ENCODE measurements around the gene TMCC3.

Gene TMCC3

GRCh38 chr12:94643606-94644005 is 6.8 kb downstream of the TMCC3 start:
- Histone ChIP-seq H3K27ac (ENCODE audit: low read length) (no peak overlapping the region), H3K36me3 (replicated peaks; ENCODE audit: insufficient read depth, low read length) (no peaks in the 10 kb centered on the region), H3K9me2 (replicated peaks; ENCODE audit: insufficient read depth, low read length) (no peaks in the 10 kb centered on the region), H3K4me2 (ENCODE audit: low read depth, low read length) (no peak overlapping the region), H3K79me2 (ENCODE audit: low read length) (peaks cover 69% of the 10 kb centered on the region), H3K4me3 (ENCODE audit: low read length) (no peak overlapping the region), H3K27me3 (replicated peaks; ENCODE audit: insufficient read depth, low read length) (no peaks in the 10 kb centered on the region), H4K20me1 (ENCODE audit: insufficient read depth, low read length) (no peaks in the 10 kb centered on the region), H3F3A (ENCODE audit: insufficient read depth, low read length) (peaks cover 24% of the 10 kb centered on the region), H3K4me1 (ENCODE audit: low read length) (peaks cover 58% of the 10 kb centered on the region), H3K9me3 (replicated peaks; ENCODE audit: insufficient read depth, low read length) (no peaks in the 10 kb centered on the region), H2AFZ (ENCODE audit: low read length) (no peak overlapping the region), H3K9ac (ENCODE audit: low read length) (no peak overlapping the region)
- DNase-seq: no peak
- no peak for TF ChIP-seq EZH2phosphoT487 (IDR thresholded peaks at IDR 0.05; ENCODE audit: low read length)
- TF ChIP-seq CTCF (IDR thresholded peaks at IDR 0.05; ENCODE audit: low read length): no peak
- TF ChIP-seq EZH2 (optimal IDR thresholded peaks at IDR 0.05; ENCODE audit: low read depth, low read length): no peak

- Histone ChIP-seq H3K4me2 (ENCODE audit: low read depth, low read length) (peak overlapping the region; percentile 24; the same call in 1 of the 2 replicates), H3K4me3 (ENCODE audit: low read length) (no peak overlapping the region), H3K79me2 (ENCODE audit: low read length) (peaks cover 68% of the 10 kb centered on the region), H4K20me1 (ENCODE audit: insufficient read depth, low read length) (no peaks in the 10 kb centered on the region), H3K27ac (ENCODE audit: low read length) (peak overlapping the region; percentile 83; the same call in 1 of the 2 replicates), H3K4me1 (ENCODE audit: low read length) (peaks cover 56% of the 10 kb centered on the region), H3F3A (ENCODE audit: insufficient read depth, low read length) (peaks cover 28% of the 10 kb centered on the region), H3K9me3 (replicated peaks; ENCODE audit: insufficient read depth, low read length) (no peaks in the 10 kb centered on the region), H3K36me3 (replicated peaks; ENCODE audit: insufficient read depth, low read length) (no peaks in the 10 kb centered on the region), H3K9ac (ENCODE audit: low read length) (no peak overlapping the region), H3K9me2 (replicated peaks; ENCODE audit: insufficient read depth, low read length) (no peaks in the 10 kb centered on the region), H3K27me3 (replicated peaks; ENCODE audit: insufficient read depth, low read length) (no peaks in the 10 kb centered on the region), H2AFZ (ENCODE audit: low read length) (no peak overlapping the region)
- no peak for TF ChIP-seq CTCF (IDR thresholded peaks at IDR 0.05; ENCODE audit: low read length)
- TF ChIP-seq EZH2 (optimal IDR thresholded peaks at IDR 0.05; ENCODE audit: low read depth, low read length): no peak
- no peak for TF ChIP-seq EZH2phosphoT487 (IDR thresholded peaks at IDR 0.05; ENCODE audit: low read length)
- DNase-seq: no peak
Observed at GRCh38 chr12:94641283-94641682, 9.1 kb downstream of the TMCC3 start.

DNA sequence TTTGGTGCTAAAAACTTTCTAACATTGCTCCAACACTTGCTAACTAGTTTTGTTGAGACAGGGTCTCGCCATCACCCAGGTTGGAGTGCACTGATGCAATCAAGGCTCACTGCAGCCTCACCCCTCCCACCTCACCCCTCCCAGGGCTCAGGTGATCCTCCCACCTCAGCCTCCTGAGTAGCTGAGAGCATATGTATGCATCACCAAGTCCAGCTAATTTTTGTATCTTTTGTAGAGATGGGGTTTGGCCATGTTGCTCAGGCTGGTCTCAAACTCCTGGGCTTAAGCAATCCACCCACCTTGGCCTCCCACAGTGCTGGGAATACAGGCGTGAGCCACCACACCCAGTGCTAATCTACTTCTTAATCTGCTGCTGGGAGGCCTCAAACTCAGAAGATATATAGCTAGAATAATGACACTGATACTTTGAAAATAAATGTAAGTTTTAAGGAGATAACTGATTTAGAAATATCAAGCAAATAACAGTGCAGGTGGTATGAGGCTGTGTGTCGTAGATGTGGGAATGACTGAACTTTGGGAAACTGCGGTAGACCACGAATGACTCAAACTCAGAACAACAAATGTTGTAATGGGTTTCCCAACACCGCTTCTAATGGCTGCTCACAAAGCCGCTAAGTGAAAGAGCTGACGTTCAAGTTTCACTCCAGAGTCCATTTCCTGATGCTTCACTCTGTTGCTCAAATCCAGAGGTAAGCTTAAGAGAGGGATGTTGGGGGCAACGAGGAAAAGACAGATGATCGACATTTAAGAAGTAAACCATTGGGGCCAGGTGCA is 10.0 kb downstream of the TMCC3 start:
- Histone ChIP-seq H3K4me1 (ENCODE audit: low read length) (peaks cover 56% of the 10 kb centered on the region), H3K27me3 (replicated peaks; ENCODE audit: insufficient read depth, low read length) (no peaks in the 10 kb centered on the region), H3K9ac (ENCODE audit: low read length) (peak overlapping the region; percentile 37; the same call in 1 of the 2 replicates), H3K79me2 (ENCODE audit: low read length) (peaks cover 63% of the 10 kb centered on the region), H3F3A (ENCODE audit: insufficient read depth, low read length) (peaks cover 28% of the 10 kb centered on the region), H3K27ac (ENCODE audit: low read length) (peak overlapping the region; percentile 83), H3K4me3 (ENCODE audit: low read length) (no peak overlapping the region), H4K20me1 (ENCODE audit: insufficient read depth, low read length) (no peaks in the 10 kb centered on the region), H2AFZ (ENCODE audit: low read length) (no peak overlapping the region), H3K4me2 (ENCODE audit: low read depth, low read length) (peak overlapping the region; percentile 24), H3K9me3 (replicated peaks; ENCODE audit: insufficient read depth, low read length) (no peaks in the 10 kb centered on the region), H3K36me3 (replicated peaks; ENCODE audit: insufficient read depth, low read length) (no peaks in the 10 kb centered on the region), H3K9me2 (replicated peaks; ENCODE audit: insufficient read depth, low read length) (no peaks in the 10 kb centered on the region)
- no peak for TF ChIP-seq EZH2 (optimal IDR thresholded peaks at IDR 0.05; ENCODE audit: low read depth, low read length)
- TF ChIP-seq EZH2phosphoT487 (IDR thresholded peaks at IDR 0.05; ENCODE audit: low read length): no peak
- TF ChIP-seq CTCF (IDR thresholded peaks at IDR 0.05; ENCODE audit: low read length): no peak
- peak; percentile 91 for DNase-seq

Measured in MM.1S (cell line).